Body of pancreas (tissue), 4 donors: ENCODE results near the gene ETHE1.

Experiments used
- POLR2A ChIP-seq, 3 donors: fragments of 450-650 bp; IDR thresholded peaks; one replicate each; pipeline ENCODE4 v1.6.1; 2016; ENCODE audit warnings: antibody characterized with exemption in 3 of 3, mild to moderate bottlenecking in 2 of 3
- TF ChIP-seq, protein P1 (sequence below), 7 experiments: fragments of 450-650 bp in 4 of 7; fragments of 200-600 bp in 3 of 7; sonication (generic) in 3 of 7; IDR thresholded peaks; one replicate each; pipeline ENCODE4 v1.5.1; 2016 to 2019; ENCODE audit warnings: antibody characterized with exemption in 7 of 7

DNA sequence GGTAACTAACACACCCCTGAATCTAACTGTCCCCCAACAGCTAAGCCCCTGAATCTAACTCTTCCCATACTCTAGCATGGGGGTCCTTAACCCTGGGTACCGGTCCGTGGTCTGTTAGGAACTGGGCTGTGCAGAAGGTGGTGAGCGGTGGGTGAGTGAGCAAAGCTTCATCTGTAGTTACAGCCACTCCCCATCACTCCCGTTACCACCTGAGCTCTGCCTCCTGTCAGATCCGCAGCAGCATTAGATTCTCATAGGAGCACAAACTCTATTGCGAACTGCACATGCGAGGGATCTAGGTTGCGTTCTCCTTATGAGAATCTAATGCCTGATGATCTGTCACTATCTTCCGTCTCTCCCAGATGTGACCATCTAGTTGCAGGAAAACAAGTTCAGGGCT is 16.3 kb downstream of the ETHE1 start:
- TF ChIP-seq, protein P1, sequence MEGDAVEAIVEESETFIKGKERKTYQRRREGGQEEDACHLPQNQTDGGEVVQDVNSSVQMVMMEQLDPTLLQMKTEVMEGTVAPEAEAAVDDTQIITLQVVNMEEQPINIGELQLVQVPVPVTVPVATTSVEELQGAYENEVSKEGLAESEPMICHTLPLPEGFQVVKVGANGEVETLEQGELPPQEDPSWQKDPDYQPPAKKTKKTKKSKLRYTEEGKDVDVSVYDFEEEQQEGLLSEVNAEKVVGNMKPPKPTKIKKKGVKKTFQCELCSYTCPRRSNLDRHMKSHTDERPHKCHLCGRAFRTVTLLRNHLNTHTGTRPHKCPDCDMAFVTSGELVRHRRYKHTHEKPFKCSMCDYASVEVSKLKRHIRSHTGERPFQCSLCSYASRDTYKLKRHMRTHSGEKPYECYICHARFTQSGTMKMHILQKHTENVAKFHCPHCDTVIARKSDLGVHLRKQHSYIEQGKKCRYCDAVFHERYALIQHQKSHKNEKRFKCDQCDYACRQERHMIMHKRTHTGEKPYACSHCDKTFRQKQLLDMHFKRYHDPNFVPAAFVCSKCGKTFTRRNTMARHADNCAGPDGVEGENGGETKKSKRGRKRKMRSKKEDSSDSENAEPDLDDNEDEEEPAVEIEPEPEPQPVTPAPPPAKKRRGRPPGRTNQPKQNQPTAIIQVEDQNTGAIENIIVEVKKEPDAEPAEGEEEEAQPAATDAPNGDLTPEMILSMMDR (IDR thresholded peaks at IDR 0.05), result no peak
- TF ChIP-seq POLR2A (IDR thresholded peaks at IDR 0.05), result no peak
